ENCODE measurements around the gene PTPN9.
A peak's percentile ranks its signal among the peaks of the same experiment; 100 is the strongest.
"Not testable (repeated sequence)": the region's sequence is repeated elsewhere in the genome, so short reads cannot be mapped to it uniquely, and the experiment has no call there.

Gene PTPN9

GRCh38 chr15:75597667-75598341 lies 18.7 kb upstream of the PTPN9 start:
- in situ Hi-C loops (cut with HindIII; ENCODE audit: low pct_unique_long_range_greater_than_20kb, low sequenced_read_pairs), result no loop called here
- no peak for DNase-seq (ENCODE audit: low read depth in 1 of 2, low spot score in 1 of 2)
- TF ChIP-seq JUND (IDR thresholded peaks at IDR 0.05; ENCODE audit: low read depth), result no peak

DNA sequence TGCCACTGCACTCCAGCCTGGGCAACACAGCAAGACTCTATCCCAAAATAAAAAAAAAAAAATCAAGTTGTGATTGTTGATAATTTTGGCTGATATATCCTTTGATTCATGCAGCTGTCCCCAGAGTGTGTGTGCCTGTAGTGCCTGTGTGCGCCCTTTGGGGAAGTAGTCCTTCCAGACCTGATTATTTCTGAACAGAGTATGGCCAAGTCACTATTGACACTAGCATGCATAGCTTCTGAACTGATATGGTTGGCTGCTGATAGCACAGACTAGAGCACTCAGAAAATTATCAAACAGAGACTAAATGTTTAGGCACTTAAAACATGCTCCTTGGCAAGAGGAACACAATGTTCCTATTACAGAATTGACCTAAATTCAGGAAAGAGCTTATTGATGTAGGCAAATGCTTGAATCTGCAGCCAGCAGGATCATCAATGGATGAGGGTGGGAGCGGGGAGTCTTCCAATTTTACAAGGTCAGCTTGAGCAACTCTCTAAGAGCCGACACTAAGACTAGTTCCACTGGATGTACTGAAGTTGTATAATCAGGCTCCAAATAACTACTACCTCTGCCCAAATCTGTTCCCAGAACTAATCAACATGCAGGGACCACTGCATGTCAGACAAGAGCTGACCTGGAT lies 17.7 kb upstream of the PTPN9 start:
- DNase-seq (ENCODE audit: low read depth in 1 of 2, low spot score in 1 of 2), result no peak
- TF ChIP-seq JUND (IDR thresholded peaks at IDR 0.05; ENCODE audit: low read depth), result no peak
- in situ Hi-C loops (cut with HindIII; ENCODE audit: low pct_unique_long_range_greater_than_20kb, low sequenced_read_pairs), result no loop called here

DNA sequence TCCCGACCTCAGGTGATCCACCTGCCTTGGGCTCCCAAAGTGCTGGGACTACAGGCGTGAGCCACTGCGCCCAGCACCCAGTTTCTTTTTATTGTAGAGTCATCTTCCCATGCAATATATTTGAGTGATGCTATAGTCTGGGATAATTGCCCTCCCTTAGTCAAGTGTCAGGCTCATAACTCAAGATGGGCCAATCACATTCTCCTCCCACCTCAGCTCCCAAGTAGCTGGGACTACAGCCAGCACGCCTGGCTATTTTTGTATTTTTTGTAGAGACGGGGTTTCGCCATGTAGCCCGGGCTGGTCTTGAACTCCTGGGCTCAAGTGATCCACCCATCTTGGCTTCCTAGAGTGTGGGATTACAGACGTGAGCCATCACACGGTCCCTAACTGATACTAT lies 15.2 kb upstream of the PTPN9 start:
- no peak for DNase-seq (ENCODE audit: low read depth in 1 of 2, low spot score in 1 of 2)
- in situ Hi-C loops (cut with HindIII; ENCODE audit: low pct_unique_long_range_greater_than_20kb, low sequenced_read_pairs), result no loop called here
- TF ChIP-seq JUND (IDR thresholded peaks at IDR 0.05; ENCODE audit: low read depth), result no peak

- DNase-seq (ENCODE audit: low read depth in 1 of 2, low spot score in 1 of 2), result no peak
- in situ Hi-C loops (cut with HindIII; ENCODE audit: low pct_unique_long_range_greater_than_20kb, low sequenced_read_pairs), result no loop called here
- no peak for TF ChIP-seq JUND (IDR thresholded peaks at IDR 0.05; ENCODE audit: low read depth)
Observed at GRCh38 chr15:75591655-75592364, 12.7 kb upstream of the PTPN9 start.

DNA sequence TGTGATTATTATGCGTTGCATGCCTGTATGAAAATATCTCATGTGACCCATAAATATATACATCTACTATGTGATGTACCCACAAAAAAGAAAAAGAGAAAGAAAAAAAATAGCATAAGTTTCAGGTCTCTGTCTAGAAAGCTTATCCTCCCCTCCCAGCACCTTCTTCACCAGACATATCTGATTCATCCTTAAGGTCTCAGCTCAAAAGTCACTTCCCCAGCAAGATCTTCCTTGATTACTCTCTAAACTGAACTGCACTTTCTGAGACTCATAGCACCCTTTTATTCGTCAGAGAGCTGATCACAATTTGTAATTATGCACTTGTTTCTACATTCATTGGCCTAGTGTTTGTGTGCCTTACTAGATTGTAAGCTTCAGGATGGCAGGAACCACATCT lies 11.1 kb upstream of the PTPN9 start:
- DNase-seq (ENCODE audit: low read depth in 1 of 2, low spot score in 1 of 2), result no peak
- no peak for TF ChIP-seq JUND (IDR thresholded peaks at IDR 0.05; ENCODE audit: low read depth)
- in situ Hi-C loops (cut with HindIII; ENCODE audit: low pct_unique_long_range_greater_than_20kb, low sequenced_read_pairs), result no loop called here

DNA sequence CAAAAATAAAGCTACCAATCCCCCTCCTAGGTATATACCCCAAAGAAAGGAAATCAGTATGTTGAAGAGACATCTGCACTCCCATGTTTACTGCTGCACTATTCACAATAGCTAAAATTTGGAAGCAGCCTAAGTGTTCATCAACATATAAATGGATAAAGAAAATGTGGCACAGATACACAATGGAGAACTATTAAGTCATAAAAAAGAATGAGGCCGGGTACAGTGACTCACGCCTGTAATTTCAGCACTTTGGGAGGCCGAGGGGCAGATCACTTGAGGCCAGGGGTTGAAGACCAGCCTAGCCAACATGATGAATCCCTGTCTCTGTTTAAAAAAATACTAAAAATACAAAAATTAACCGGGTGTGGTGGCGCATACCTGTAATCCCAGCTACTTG lies 10.0 kb upstream of the PTPN9 start:
- in situ Hi-C loops (cut with HindIII; ENCODE audit: low pct_unique_long_range_greater_than_20kb, low sequenced_read_pairs), result no loop called here
- DNase-seq (ENCODE audit: low read depth in 1 of 2, low spot score in 1 of 2), result no peak
- no peak for TF ChIP-seq JUND (IDR thresholded peaks at IDR 0.05; ENCODE audit: low read depth)

- DNase-seq (ENCODE audit: low read depth in 1 of 2, low spot score in 1 of 2); in situ Hi-C loops (cut with HindIII; ENCODE audit: low pct_unique_long_range_greater_than_20kb, low sequenced_read_pairs): not testable (repeated sequence)
Observed at GRCh38 chr15:75586422-75586821, 7.3 kb upstream of the PTPN9 start.

- no peak for DNase-seq (ENCODE audit: low read depth in 1 of 2, low spot score in 1 of 2)
- no peak for TF ChIP-seq JUND (IDR thresholded peaks at IDR 0.05; ENCODE audit: low read depth)
- in situ Hi-C loops (cut with HindIII; ENCODE audit: low pct_unique_long_range_greater_than_20kb, low sequenced_read_pairs), result no loop called here
Observed at GRCh38 chr15:75584121-75584520, 5.0 kb upstream of the PTPN9 start.

DNA sequence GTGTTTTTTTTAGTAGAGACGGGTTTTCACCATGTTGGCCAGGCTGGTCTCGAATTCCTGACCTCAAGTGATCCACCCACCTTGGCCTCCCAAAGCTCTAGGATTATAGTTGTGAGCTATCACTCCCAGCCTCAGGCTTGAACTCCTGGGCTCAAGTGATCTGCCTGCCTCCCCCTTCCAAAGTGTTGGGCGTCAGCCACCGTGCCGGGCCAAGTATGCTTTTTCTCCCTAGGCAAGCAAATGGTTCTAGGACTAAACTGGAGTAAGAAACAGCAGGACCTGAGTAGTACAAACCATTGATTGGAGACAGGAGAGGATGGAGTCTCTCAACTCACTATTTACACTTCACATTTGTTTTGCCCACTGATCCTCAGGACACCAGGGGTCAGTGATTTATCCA lies 4.6 kb upstream of the PTPN9 start:
- TF ChIP-seq JUND (IDR thresholded peaks at IDR 0.05; ENCODE audit: low read depth), result no peak
- DNase-seq (ENCODE audit: low read depth in 1 of 2, low spot score in 1 of 2), result no peak
- in situ Hi-C loops (cut with HindIII; ENCODE audit: low pct_unique_long_range_greater_than_20kb, low sequenced_read_pairs), result no loop called here

DNA sequence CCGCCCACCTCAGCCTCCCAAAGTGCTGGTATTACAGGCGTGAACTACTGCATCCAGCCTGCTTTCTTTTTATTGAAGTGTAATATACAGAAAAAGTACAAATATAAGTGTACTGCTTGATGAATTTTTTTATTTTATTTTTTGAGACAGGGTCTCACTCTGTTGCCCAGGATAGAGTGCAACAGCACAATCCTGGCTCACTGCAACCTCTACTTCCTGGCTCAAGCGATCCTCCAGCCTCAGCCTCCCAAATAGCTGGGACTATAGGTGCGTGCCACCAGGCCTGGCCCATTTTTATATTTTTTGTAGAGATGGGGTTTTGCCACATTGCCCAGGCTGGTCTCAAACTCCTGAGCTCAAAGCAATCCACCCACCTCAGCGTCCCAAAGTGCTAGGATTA lies 3.8 kb upstream of the PTPN9 start:
- in situ Hi-C loops (cut with HindIII; ENCODE audit: low pct_unique_long_range_greater_than_20kb, low sequenced_read_pairs); DNase-seq (ENCODE audit: low read depth in 1 of 2, low spot score in 1 of 2): not testable (repeated sequence)

DNA sequence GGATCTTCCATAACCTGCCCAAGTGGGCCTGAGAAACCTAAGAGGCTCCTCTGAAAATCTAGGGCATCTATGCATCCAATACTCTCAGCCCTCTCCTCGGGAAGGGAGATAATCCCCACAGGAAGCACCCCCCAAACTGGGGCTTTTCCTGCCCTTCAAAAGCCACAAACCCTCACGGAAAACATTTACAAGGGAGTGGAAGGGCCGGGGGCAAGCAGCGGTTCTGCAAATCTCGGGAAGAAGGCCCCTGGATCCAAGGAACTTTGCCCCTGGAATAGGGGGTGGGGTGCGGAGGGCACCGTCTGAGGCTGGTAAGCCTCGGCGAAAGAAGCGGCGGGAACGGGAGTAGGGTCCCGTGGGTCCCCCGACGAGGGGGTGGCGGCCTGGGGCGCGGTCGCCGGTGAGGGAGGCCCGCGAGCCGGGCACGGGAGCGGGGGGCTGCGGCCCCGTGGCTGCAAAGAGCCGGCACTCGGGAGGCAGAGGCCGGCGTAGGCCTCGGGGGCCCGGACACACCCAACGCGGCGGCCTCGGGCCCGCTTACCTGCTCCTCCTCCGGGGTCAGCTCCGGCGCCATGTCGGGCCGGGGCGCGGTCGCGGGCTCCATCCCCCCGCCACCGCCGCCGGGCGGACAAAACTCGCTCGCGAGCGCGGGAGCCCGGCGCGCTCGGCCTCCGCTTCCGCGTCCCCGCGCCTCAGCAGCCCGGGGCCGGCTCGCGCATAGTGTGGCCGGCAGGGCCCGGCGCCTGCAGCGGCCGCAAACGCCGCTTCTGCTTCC lies 755 bp downstream of the PTPN9 start:
- TF ChIP-seq JUND (IDR thresholded peaks at IDR 0.05; ENCODE audit: low read depth), result no peak
- in situ Hi-C loops (cut with HindIII; ENCODE audit: low pct_unique_long_range_greater_than_20kb, low sequenced_read_pairs), result no loop called here
- peak; percentile 40 to 41 for DNase-seq (ENCODE audit: low read depth in 1 of 2, low spot score in 1 of 2)

- peak in 1 of 2 experiments; percentile 20 for DNase-seq (ENCODE audit: low read depth in 1 of 2, low spot score in 1 of 2)
- no peak for TF ChIP-seq JUND (IDR thresholded peaks at IDR 0.05; ENCODE audit: low read depth)
- in situ Hi-C loops (cut with HindIII; ENCODE audit: low pct_unique_long_range_greater_than_20kb, low sequenced_read_pairs), result no loop called here
Observed at GRCh38 chr15:75577401-75578172, 1.5 kb downstream of the PTPN9 start.

All from T47D (cell line).